DND-41 (cell line): ENCODE measurements around the gene MTG1.

Source experiments
- EZH2 ChIP-seq: IDR thresholded peaks from 3 replicates; pipeline ENCODE4 v1.6.1; 2012; ENCODE audit warnings: borderline replicate concordance, low read depth, mild to moderate bottlenecking, moderate library complexity, low read length, inconsistent platforms; ENCODE audit not compliant: severe bottlenecking
- TF ChIP-seq, protein P1 (sequence below): IDR thresholded peaks from 2 replicates; pipeline ENCODE4 v1.5.1; 2012; ENCODE audit warnings: borderline replicate concordance, low read length, moderate library complexity, mild to moderate bottlenecking; ENCODE audit not compliant: poor library complexity, severe bottlenecking; ENCODE audit errors: extremely low read depth

DNA sequence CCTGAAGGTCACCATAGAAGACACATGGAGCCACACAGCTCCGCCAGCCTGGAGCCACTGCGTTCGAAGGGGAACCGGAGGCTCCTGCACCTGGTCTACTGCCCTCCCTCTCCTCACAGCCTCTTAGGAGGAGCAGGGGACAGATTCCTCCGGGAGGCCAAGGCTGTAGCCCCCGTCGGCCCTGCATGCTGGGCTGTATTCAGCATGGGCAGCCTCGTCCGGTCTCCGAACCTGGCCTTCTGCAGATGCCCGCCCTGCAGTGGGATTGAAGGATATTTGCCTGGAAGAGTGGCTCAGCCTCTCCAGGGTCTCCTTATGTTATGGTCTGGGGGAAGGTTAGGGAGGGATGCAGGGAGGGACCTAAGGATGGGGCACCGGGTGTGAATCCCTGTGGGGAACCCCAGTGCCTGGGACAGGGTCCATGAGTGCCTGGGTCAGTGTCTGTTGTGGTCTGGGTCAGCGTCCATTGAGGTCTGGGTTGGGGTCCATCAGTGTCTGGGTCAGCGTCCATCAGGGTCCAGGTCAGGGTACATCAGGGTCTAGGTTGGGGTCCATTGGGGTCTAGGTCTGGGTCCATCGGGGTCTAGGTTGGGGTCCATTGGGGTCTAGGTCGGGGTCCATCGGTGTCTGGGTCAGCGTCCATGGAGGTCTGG, 46.8 kb downstream of the MTG1 start:
- TF ChIP-seq, protein P1, sequence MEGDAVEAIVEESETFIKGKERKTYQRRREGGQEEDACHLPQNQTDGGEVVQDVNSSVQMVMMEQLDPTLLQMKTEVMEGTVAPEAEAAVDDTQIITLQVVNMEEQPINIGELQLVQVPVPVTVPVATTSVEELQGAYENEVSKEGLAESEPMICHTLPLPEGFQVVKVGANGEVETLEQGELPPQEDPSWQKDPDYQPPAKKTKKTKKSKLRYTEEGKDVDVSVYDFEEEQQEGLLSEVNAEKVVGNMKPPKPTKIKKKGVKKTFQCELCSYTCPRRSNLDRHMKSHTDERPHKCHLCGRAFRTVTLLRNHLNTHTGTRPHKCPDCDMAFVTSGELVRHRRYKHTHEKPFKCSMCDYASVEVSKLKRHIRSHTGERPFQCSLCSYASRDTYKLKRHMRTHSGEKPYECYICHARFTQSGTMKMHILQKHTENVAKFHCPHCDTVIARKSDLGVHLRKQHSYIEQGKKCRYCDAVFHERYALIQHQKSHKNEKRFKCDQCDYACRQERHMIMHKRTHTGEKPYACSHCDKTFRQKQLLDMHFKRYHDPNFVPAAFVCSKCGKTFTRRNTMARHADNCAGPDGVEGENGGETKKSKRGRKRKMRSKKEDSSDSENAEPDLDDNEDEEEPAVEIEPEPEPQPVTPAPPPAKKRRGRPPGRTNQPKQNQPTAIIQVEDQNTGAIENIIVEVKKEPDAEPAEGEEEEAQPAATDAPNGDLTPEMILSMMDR: no peak
- TF ChIP-seq EZH2: no peak
